Suprapubic skin (tissue), 4 donors: ENCODE data around the gene EMP2. TPM values are rescaled to one million over a fixed set of nuclear protein-coding genes. Genes with fewer than 3 reads are reported as not detected.

Experiments used
- DNase-seq, 2 donors: peaks; one replicate each; pipeline ENCODE4 v3.0.0-alpha.2; 2019; ENCODE audit warnings: low spot score in 2 of 2
- H3K27ac ChIP-seq: fragments of 200-600 bp; sonication (generic); one replicate; pipeline ENCODE4 v1.5.1; 2019
- H3K27me3 ChIP-seq: fragments of 200-600 bp; sonication (generic); one replicate; pipeline ENCODE4 v1.5.1; 2019
- H3K36me3 ChIP-seq: fragments of 200-600 bp; sonication (generic); one replicate; pipeline ENCODE4 v1.5.1; 2019
- H3K4me1 ChIP-seq: fragments of 200-600 bp; sonication (generic); one replicate; pipeline ENCODE4 v1.5.1; 2019
- H3K4me3 ChIP-seq: fragments of 200-600 bp; sonication (generic); one replicate; pipeline ENCODE4 v1.5.1; 2019; ENCODE audit warnings: mild to moderate bottlenecking
- H3K9me3 ChIP-seq: fragments of 200-600 bp; sonication (generic); one replicate; pipeline ENCODE4 v1.5.1; 2019
- EP300 ChIP-seq: sonication (generic); formaldehyde crosslinking; IDR thresholded peaks from one replicate; pipeline ENCODE4 v1.6.1; 2017; ENCODE audit warnings: antibody characterized with exemption
- POLR2A ChIP-seq, 2 donors: fragments of 450-650 bp; IDR thresholded peaks; one replicate each; pipeline ENCODE4 v1.6.1; 2017; ENCODE audit warnings: antibody characterized with exemption in 2 of 2, mild to moderate bottlenecking in 2 of 2, moderate library complexity in 2 of 2
- POLR2AphosphoS5 ChIP-seq, 3 donors: sonication (generic); formaldehyde crosslinking; IDR thresholded peaks; one replicate each; pipeline ENCODE4 v1.6.1; 2017; ENCODE audit warnings: antibody characterized with exemption in 3 of 3
- WGBS: methylation state at CpG from one replicate; pipeline ENCODE4 v1.1.5; 2018; 5-methylcytosine and 5-hydroxymethylcytosine counted together
- total RNA-seq, 4 donors: library from RNA; depleted of rRNA; stranded (reverse); fragments of >200 nt; gene quantifications; one replicate each; pipeline ENCODE4 v1.1.0, GENCODE V29; 2016
- TF ChIP-seq, protein P1 (sequence below), 2 donors: fragments of 200-600 bp in 1 of 2; fragments of 450-650 bp in 1 of 2; sonication (generic) in 1 of 2; IDR thresholded peaks; one replicate each; pipeline ENCODE4 v1.5.1; 2016 to 2019; ENCODE audit warnings: antibody characterized with exemption in 2 of 2, mild to moderate bottlenecking in 1 of 2, moderate library complexity in 1 of 2

The EMP2 gene
- total RNA-seq, 4 donors from 2014 or later: 91.6 to 187 (median 139) TPM

DNA sequence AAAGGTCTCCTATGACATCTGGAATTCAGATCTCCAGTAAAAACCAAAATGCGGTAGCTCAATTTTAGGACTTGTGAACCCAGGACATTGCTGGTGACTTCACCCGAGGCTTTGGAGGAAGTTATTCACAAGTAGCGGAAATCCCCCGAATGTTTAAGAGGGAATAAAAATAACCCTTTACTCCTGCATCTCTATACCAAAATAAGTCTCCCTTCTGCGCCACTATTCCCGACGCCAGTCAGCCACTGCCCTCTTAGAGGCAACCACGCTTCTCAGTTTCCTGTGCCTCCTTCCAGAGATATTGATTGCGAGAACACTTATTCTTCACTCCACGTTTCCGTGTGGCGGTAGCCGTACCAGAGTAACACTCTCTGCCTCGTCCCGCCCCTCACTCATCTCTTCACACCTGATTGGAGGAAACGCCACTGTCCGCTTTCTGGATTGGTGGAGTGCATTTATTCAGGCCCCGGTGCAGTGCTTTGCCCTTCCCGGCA lies 27.4 kb downstream of the EMP2 start:
- Histone ChIP-seq H3K27me3 (no peaks in the 10 kb centered on the region), H3K36me3 (peaks cover 3% of the 10 kb centered on the region), H3K9me3 (peaks cover 4% of the 10 kb centered on the region), H3K4me1 (peaks cover 4% of the 10 kb centered on the region), H3K27ac (no peak overlapping the region), H3K4me3 (no peak overlapping the region)
- TF ChIP-seq POLR2A (IDR thresholded peaks at IDR 0.05): no peak
- TF ChIP-seq POLR2AphosphoS5 (IDR thresholded peaks at IDR 0.05): no peak
- TF ChIP-seq, protein P1, sequence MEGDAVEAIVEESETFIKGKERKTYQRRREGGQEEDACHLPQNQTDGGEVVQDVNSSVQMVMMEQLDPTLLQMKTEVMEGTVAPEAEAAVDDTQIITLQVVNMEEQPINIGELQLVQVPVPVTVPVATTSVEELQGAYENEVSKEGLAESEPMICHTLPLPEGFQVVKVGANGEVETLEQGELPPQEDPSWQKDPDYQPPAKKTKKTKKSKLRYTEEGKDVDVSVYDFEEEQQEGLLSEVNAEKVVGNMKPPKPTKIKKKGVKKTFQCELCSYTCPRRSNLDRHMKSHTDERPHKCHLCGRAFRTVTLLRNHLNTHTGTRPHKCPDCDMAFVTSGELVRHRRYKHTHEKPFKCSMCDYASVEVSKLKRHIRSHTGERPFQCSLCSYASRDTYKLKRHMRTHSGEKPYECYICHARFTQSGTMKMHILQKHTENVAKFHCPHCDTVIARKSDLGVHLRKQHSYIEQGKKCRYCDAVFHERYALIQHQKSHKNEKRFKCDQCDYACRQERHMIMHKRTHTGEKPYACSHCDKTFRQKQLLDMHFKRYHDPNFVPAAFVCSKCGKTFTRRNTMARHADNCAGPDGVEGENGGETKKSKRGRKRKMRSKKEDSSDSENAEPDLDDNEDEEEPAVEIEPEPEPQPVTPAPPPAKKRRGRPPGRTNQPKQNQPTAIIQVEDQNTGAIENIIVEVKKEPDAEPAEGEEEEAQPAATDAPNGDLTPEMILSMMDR (IDR thresholded peaks at IDR 0.05): no peak
- no peak for TF ChIP-seq EP300
- DNase-seq: no peak
- 72% methylated on average over 19 of the region's 19 CpGs for WGBS

DNA sequence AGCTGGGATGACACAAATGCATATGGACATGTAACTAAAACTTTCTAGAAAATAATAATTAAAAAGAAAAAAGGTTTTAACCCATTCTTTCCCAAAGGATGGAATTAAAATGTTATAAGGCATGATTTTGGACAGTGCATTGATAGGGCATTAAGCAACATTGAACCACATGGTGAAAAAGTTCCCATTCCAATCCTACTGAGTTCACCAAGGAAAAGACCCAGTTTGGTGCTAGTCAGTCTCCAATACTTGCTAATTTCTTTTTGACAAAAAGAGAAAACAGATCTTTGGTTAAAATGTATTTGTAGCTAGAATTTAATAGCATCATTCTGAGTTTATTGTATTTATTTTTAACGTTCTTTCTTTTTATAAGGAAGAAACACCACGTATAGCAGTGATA lies 28.1 kb downstream of the EMP2 start:
- Histone ChIP-seq H3K4me1 (no peaks in the 10 kb centered on the region), H3K27ac (no peak overlapping the region), H3K9me3 (peaks cover 4% of the 10 kb centered on the region), H3K36me3 (peaks cover 11% of the 10 kb centered on the region), H3K27me3 (no peaks in the 10 kb centered on the region), H3K4me3 (no peak overlapping the region)
- no peak for TF ChIP-seq POLR2AphosphoS5 (IDR thresholded peaks at IDR 0.05)
- TF ChIP-seq, protein P1 (IDR thresholded peaks at IDR 0.05): no peak
- no peak for TF ChIP-seq POLR2A (IDR thresholded peaks at IDR 0.05)
- no peak for TF ChIP-seq EP300
- WGBS: 87% methylated on average over 2 of the region's 2 CpGs
- DNase-seq: no peak

DNA sequence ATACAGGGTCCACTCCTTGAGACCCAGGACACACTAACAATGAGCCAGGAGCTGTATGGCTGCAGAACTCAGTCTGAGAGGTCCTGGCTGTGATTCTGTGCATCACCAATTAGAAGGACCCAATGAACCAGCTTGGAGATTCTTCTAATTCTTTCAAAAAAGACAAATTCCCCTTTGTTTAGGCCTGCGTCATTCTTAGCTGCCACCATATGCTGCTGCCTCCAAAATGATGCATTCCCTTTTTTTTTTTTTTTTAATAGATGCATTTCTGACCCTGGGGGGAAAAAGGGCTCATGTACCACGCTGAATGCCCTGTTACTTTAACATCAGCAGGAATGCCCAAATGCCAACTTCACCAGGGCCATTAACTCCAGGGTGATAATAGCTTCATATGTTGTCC lies 28.5 kb downstream of the EMP2 start:
- no peak for DNase-seq
- WGBS: 92% methylated on average over 2 of the region's 2 CpGs
- Histone ChIP-seq H3K27me3 (no peaks in the 10 kb centered on the region), H3K4me1 (no peaks in the 10 kb centered on the region), H3K4me3 (no peak overlapping the region), H3K36me3 (peaks cover 15% of the 10 kb centered on the region), H3K9me3 (peaks cover 4% of the 10 kb centered on the region), H3K27ac (no peak overlapping the region)
- TF ChIP-seq POLR2AphosphoS5 (IDR thresholded peaks at IDR 0.05) (no peak), EP300 (no peak), POLR2A (IDR thresholded peaks at IDR 0.05) (no peak)
- TF ChIP-seq, protein P1 (IDR thresholded peaks at IDR 0.05): no peak

DNA sequence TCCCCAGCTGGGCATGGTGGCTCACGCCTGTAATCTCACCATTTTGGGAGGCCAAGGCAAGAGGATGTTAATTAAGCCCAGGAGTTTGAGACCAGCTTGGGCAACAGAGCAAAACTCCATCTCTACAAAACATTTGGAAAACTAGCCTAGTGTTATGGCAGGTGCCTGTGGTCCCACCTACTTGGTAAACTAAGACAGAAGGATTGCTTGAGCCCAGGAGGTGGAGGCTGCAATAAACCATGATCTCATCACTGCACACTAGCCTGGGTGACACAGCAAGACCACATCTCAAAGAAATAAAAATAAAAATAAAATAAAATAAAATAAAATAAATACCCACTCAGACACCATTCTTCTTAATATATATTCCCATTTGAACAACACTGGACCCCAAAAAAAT lies 32.0 kb downstream of the EMP2 start:
- no peak for DNase-seq
- Histone ChIP-seq H3K27me3 (no peaks in the 10 kb centered on the region), H3K36me3 (peaks cover 47% of the 10 kb centered on the region), H3K4me1 (no peaks in the 10 kb centered on the region), H3K9me3 (peaks cover 4% of the 10 kb centered on the region), H3K4me3 (no peak overlapping the region), H3K27ac (no peak overlapping the region)
- WGBS: 90% methylated on average over 1 of the region's 1 CpG
- TF ChIP-seq POLR2AphosphoS5 (IDR thresholded peaks at IDR 0.05) (no peak), POLR2A (IDR thresholded peaks at IDR 0.05) (no peak), EP300 (no peak)
- TF ChIP-seq, protein P1 (IDR thresholded peaks at IDR 0.05): no peak

DNA sequence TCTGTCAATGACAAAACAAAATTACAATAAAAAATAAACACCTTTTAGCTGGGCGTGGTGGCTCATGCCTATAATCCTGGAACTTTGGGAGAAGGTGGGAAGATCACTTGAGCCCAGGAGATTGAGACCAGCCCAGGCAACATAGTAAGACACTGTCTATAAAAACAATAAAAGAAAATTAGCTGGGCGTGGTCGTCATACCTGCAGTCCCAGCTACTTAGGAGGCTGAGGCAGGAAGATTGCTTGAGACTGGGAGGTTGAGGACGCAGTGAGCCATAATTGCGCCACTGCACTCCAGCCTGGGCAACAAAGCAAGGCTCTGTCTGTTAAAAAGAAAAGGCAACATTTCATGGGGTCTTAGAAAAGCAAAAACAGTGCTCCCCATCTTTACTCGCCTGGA lies 32.7 kb downstream of the EMP2 start:
- H3K27ac ChIP-seq: no peak overlapping the region
- H3K9me3 ChIP-seq: peaks cover 4% of the 10 kb centered on the region
- TF ChIP-seq POLR2A (IDR thresholded peaks at IDR 0.05) (no peak), EP300 (no peak), POLR2AphosphoS5 (IDR thresholded peaks at IDR 0.05) (no peak)
- TF ChIP-seq, protein P1 (IDR thresholded peaks at IDR 0.05): no peak
- DNase-seq: no peak
- H3K4me1 ChIP-seq: no peaks in the 10 kb centered on the region
- H3K27me3 ChIP-seq: no peaks in the 10 kb centered on the region
- peaks cover 54% of the 10 kb centered on the region for H3K36me3 ChIP-seq
- no peak overlapping the region for H3K4me3 ChIP-seq
- 91% methylated on average over 6 of the region's 6 CpGs for WGBS
